WERI-Rb-1 (cell line): ENCODE measurements around the gene SNCG.

ENCODE experiments used
- DNase-seq: peaks from one replicate; pipeline ENCODE4 v3.0.0-alpha.2; 2020
- H3K27ac ChIP-seq: fragments of 250-450 bp; sonication (Bioruptor Pico); 2 replicates; pipeline ENCODE4 v1.5.1; 2020; ENCODE audit warnings: mild to moderate bottlenecking, moderate library complexity
- H3K27me3 ChIP-seq: fragments of 250-450 bp; sonication (Bioruptor Pico); 2 replicates; pipeline ENCODE4 v1.5.1; 2021; ENCODE audit warnings: mild to moderate bottlenecking, low read depth, moderate library complexity; ENCODE audit not compliant: insufficient read depth, severe bottlenecking
- H3K36me3 ChIP-seq: fragments of 250-450 bp; sonication (Bioruptor Pico); 2 replicates; pipeline ENCODE4 v1.5.1; 2020; ENCODE audit warnings: mild to moderate bottlenecking, moderate library complexity
- H3K4me3 ChIP-seq: 2 replicates; pipeline ENCODE4 v1.5.1; 2011; ENCODE audit warnings: low read depth, mild to moderate bottlenecking, control low read depth, low read length
- H3K9me3 ChIP-seq: fragments of 250-450 bp; sonication (Bioruptor Pico); 2 replicates; pipeline ENCODE4 v1.5.1; 2021; ENCODE audit warnings: mild to moderate bottlenecking, moderate library complexity; ENCODE audit not compliant: severe bottlenecking
- CTCF ChIP-seq: IDR thresholded peaks from 2 replicates; pipeline ENCODE4 v1.5.1; 2011; ENCODE audit warnings: low read depth, mild to moderate bottlenecking, control low read depth, inconsistent platforms, low read length

The SNCG gene

DNA sequence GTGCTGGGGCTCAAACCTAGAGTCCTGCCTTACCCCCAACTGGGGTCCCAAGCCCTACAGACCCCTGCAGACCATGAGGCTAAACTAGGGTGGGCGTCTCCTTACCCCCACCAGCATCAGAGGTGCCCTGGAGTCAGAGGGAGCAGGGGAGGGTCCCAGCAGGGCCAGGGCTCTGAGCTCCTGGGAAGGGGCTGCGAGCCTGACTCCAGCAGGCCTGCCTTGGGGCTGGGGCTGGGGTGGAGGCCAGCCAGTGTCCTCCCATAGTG, 1.3 kb downstream of the SNCG start:
- H3K36me3 ChIP-seq: no peaks in the 10 kb centered on the region
- no peak overlapping the region; the same call in 1 of the 2 replicates for H3K27ac ChIP-seq
- H3K27me3 ChIP-seq: no peaks in the 10 kb centered on the region
- no peaks in the 10 kb centered on the region for H3K9me3 ChIP-seq
- no peak overlapping the region for H3K4me3 ChIP-seq
- TF ChIP-seq CTCF: no peak
- no peak for DNase-seq

- H3K4me3 ChIP-seq: no peak overlapping the region
- DNase-seq: peak; percentile 77
- H3K27me3 ChIP-seq: no peaks in the 10 kb centered on the region
- H3K9me3 ChIP-seq: no peaks in the 10 kb centered on the region
- no peaks in the 10 kb centered on the region for H3K36me3 ChIP-seq
- H3K27ac ChIP-seq: peak overlapping the region; percentile 17
- TF ChIP-seq CTCF: peak; percentile 100
Observed at GRCh38 chr10:86960003-86960862, 1.8 kb downstream of the SNCG start.

GRCh38 chr10:86960863-86961434, 2.5 kb downstream of the SNCG start:
- DNase-seq: no peak
- TF ChIP-seq CTCF: no peak
- Histone ChIP-seq H3K27me3 (no peaks in the 10 kb centered on the region), H3K36me3 (no peaks in the 10 kb centered on the region), H3K9me3 (no peaks in the 10 kb centered on the region), H3K4me3 (no peak overlapping the region), H3K27ac (peak overlapping the region; percentile 17)

- no peak for DNase-seq
- no peak overlapping the region for H3K4me3 ChIP-seq
- H3K9me3 ChIP-seq: no peaks in the 10 kb centered on the region
- no peak for TF ChIP-seq CTCF
- H3K36me3 ChIP-seq: no peaks in the 10 kb centered on the region
- no peaks in the 10 kb centered on the region for H3K27me3 ChIP-seq
- H3K27ac ChIP-seq: no peak overlapping the region
Observed at GRCh38 chr10:86961481-86962091, 3.2 kb downstream of the SNCG start.

- no peaks in the 10 kb centered on the region for H3K9me3 ChIP-seq
- no peaks in the 10 kb centered on the region for H3K36me3 ChIP-seq
- TF ChIP-seq CTCF: no peak
- no peak overlapping the region for H3K27ac ChIP-seq
- H3K27me3 ChIP-seq: no peaks in the 10 kb centered on the region
- DNase-seq: no peak
- H3K4me3 ChIP-seq: no peak overlapping the region
Observed at GRCh38 chr10:86962136-86962980, 4.0 kb downstream of the SNCG start.
